Stomach (tissue), 9 donors: ENCODE data around the gene FAM13C. TPM values are rescaled to one million over a fixed set of nuclear protein-coding genes. Genes with fewer than 3 reads are reported as not detected.

Experiments used
- DNase-seq, 2 donors: peaks; one replicate each; pipeline versions ENCODE4 v3.0.0 to v3.0.0-alpha.2; 2013 to 2019
- H3K27ac ChIP-seq, 5 donors: fragments of 200-600 bp in 4 of 5; sonication (generic) in 4 of 5; one replicate each; pipeline ENCODE4 v1.5.1; 2013 to 2019; ENCODE audit warnings: mild to moderate bottlenecking in 1 of 5, moderate library complexity in 1 of 5
- H3K27me3 ChIP-seq, 3 donors: fragments of 200-600 bp; sonication (generic); one replicate each; pipeline ENCODE4 v1.5.1; 2017 to 2019; ENCODE audit warnings: mixed run types in 1 of 3
- H3K36me3 ChIP-seq, 4 donors: fragments of 200-600 bp; sonication (generic); 1 replicate in 3 of 4; 2 replicates in 1 of 4; pipeline ENCODE4 v1.5.1; 2016 to 2019
- H3K4me1 ChIP-seq, 4 donors: fragments of 200-600 bp; sonication (generic); one replicate each; pipeline ENCODE4 v1.5.1; 2016 to 2019
- H3K4me3 ChIP-seq, 4 donors: fragments of 200-600 bp; sonication (generic) in 3 of 4; one replicate each; pipeline ENCODE4 v1.5.1; 2016 to 2019; ENCODE audit warnings: mild to moderate bottlenecking in 1 of 4
- H3K9me3 ChIP-seq, 4 donors: fragments of 200-600 bp; sonication (generic); one replicate each; pipeline ENCODE4 v1.5.1; 2016 to 2019
- CTCF ChIP-seq, 7 experiments: fragments of 450-650 bp in 4 of 7; fragments of 200-600 bp in 3 of 7; sonication (generic) in 3 of 7; IDR thresholded peaks; one replicate each; pipeline ENCODE4 v1.5.1; 2016 to 2019; ENCODE audit warnings: antibody characterized with exemption in 7 of 7, control low read depth in 2 of 7, mild to moderate bottlenecking in 1 of 7
- EP300 ChIP-seq: sonication (generic); formaldehyde crosslinking; IDR thresholded peaks from one replicate; pipeline ENCODE4 v1.6.1; 2017; ENCODE audit warnings: antibody characterized with exemption
- POLR2A ChIP-seq, 4 donors: fragments of 450-650 bp; IDR thresholded peaks; one replicate each; pipeline ENCODE4 v1.6.1; 2016; ENCODE audit warnings: antibody characterized with exemption in 4 of 4, control low read depth in 2 of 4, mild to moderate bottlenecking in 1 of 4, moderate library complexity in 1 of 4
- POLR2AphosphoS5 ChIP-seq, 3 donors: sonication (generic); formaldehyde crosslinking; IDR thresholded peaks; one replicate each; pipeline ENCODE4 v1.6.1; 2016; ENCODE audit warnings: antibody characterized with exemption in 3 of 3
- WGBS, 5 donors: extraction: QIAGEN DNeasy Blood & Tissue Kit in 3 of 5; methylation state at CpG; one replicate each; pipeline versions ENCODE4 v1.1.5 to v1.1.7; 2013 to 2018; 5-methylcytosine and 5-hydroxymethylcytosine counted together
- intact Hi-C: fragments of 100-400 bp; cut with DNase I; formaldehyde crosslinking; loops from one replicate; pipeline ENCODE4 v1.15.1; 2023; ENCODE audit warnings: low total_unique reads
- polyA plus RNA-seq, 3 donors: library from polyadenylated mRNA; stranded (reverse); fragments of 200-250 nt; gene quantifications; one replicate each; pipeline ENCODE4 v1.2.3, GENCODE V29; 2013
- total RNA-seq, 5 donors: library from RNA; depleted of rRNA; stranded (reverse); fragments of >200 nt; gene quantifications; one replicate each; pipeline versions ENCODE4 v1.1.0 to v1.2.3, GENCODE V29; 2014 to 2016
- donor health status: healthy with polysubstance abuse.
- donor health status: Bipolar disorder and iron deficiency.
- donor health status: healthy.

Gene FAM13C
- total and polyA plus RNA-seq, 8 donors: 0.89 to 47.3 (median 9.2) TPM

DNA sequence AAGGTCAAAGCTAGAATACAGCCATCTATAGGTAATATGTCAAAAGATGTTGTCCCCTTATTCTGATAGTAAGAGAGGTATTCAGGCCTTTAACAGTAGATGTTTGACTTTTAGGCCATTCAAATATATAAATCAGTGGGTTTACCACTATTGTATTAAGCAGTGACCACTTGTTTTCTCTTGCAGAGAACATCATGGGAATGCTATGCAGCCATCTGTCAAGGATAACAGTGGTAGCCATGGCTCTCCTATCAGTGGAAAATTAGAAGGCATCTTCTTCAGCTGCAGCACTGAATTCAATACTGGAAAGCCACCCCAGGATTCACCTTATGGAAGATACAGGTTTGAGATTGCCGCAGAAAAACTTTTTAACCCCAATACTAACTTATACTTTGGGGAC is 117.5 kb downstream of the FAM13C start:
- Histone ChIP-seq H3K4me1 (peaks cover 0 to 5% (median 0%) of the 10 kb centered on the region in 4 donors), H3K4me3 (no peak overlapping the region), H3K9me3 (no peaks in the 10 kb centered on the region), H3K27ac (no peak overlapping the region), H3K36me3 (peaks cover 0 to 4% (median 0%) of the 10 kb centered on the region in 4 donors), H3K27me3 (no peaks in the 10 kb centered on the region)
- no peak for TF ChIP-seq CTCF (IDR thresholded peaks at IDR 0.05)
- no peak for TF ChIP-seq POLR2AphosphoS5 (IDR thresholded peaks at IDR 0.05)
- TF ChIP-seq POLR2A (IDR thresholded peaks at IDR 0.05): no peak
- TF ChIP-seq EP300: no peak
- 93 to 100% (median 96%) methylated on average over 1 of the region's 1 CpG for WGBS, 5 donors
- intact Hi-C loops: loop anchor here (10.0 kb wide), 1 partner anchor 380 kb away; no protein-coding TSS in a partner anchor
- no peak for DNase-seq

DNA sequence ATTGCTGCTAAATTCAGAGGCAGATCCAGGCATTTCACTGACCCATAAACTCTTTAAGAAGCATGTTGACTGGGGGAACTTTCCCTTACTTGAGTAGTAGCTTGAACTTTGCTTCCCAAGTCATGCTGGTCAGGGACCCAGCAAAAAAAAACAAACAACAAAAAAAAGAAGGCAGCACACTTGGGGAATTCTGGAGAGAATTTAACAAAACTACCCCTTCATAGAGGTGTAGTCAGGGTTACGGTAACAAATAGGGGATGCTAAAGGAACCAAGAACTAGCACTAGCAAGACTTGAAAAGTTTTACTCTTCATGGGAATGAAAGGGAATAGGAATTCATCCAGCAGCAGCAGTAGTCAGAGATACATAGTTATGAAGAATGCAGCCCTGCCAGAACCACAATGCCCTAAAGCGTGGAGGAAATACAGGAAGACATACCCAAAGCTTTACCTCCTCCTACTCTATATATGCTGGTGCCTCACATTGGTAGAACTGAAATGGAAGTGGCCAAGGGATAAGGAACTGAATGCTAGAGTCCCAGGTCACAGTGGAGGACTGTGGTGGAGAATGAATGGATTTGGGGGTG is 118.6 kb downstream of the FAM13C start:
- H3K27ac ChIP-seq: no peak overlapping the region
- WGBS, 5 donors: 85 to 95% (median 93%) methylated on average over 2 of the region's 2 CpGs
- peaks cover 0 to 5% (median 0%) of the 10 kb centered on the region in 4 donors for H3K4me1 ChIP-seq
- intact Hi-C loops: loop anchor here (10.0 kb wide), 1 partner anchor 381 kb away; no protein-coding TSS in a partner anchor
- H3K36me3 ChIP-seq: peaks cover 0 to 4% (median 0%) of the 10 kb centered on the region in 4 donors
- H3K27me3 ChIP-seq: no peaks in the 10 kb centered on the region
- no peak overlapping the region for H3K4me3 ChIP-seq
- TF ChIP-seq POLR2AphosphoS5 (IDR thresholded peaks at IDR 0.05) (no peak), POLR2A (IDR thresholded peaks at IDR 0.05) (no peak), EP300 (no peak), CTCF (IDR thresholded peaks at IDR 0.05) (no peak)
- no peak for DNase-seq
- no peaks in the 10 kb centered on the region for H3K9me3 ChIP-seq

DNA sequence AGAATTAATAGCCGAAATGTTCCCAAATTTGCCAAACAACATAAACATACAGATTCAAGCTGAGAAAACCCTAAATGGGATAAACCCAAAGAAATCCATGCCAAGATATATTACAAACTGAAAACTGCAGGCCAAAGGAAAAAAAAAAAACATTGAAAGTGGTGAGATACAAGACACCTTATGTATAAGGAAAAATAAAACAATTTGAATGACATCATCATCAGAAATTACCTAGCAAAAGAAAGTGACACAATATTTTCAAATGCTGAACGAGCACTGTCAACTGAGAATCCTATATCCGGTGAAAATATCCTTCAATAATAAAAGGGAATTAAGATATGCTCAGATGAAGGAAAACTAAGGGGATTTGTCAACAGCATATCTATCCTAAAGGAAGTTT is 119.4 kb downstream of the FAM13C start:
- H3K36me3 ChIP-seq: peaks cover 0 to 4% (median 0%) of the 10 kb centered on the region in 4 donors
- no peak overlapping the region for H3K27ac ChIP-seq
- no peak overlapping the region for H3K4me3 ChIP-seq
- H3K27me3 ChIP-seq: no peaks in the 10 kb centered on the region
- intact Hi-C loops: loop anchor here (10.0 kb wide), 1 partner anchor 382 kb away; no protein-coding TSS in a partner anchor
- no peaks in the 10 kb centered on the region for H3K9me3 ChIP-seq
- peaks cover 0 to 5% (median 0%) of the 10 kb centered on the region in 4 donors for H3K4me1 ChIP-seq
- DNase-seq: no peak
- WGBS, 5 donors: 88 to 95% (median 92%) methylated on average over 3 of the region's 3 CpGs
- TF ChIP-seq POLR2AphosphoS5 (IDR thresholded peaks at IDR 0.05) (no peak), POLR2A (IDR thresholded peaks at IDR 0.05) (no peak), CTCF (IDR thresholded peaks at IDR 0.05) (no peak), EP300 (no peak)

DNA sequence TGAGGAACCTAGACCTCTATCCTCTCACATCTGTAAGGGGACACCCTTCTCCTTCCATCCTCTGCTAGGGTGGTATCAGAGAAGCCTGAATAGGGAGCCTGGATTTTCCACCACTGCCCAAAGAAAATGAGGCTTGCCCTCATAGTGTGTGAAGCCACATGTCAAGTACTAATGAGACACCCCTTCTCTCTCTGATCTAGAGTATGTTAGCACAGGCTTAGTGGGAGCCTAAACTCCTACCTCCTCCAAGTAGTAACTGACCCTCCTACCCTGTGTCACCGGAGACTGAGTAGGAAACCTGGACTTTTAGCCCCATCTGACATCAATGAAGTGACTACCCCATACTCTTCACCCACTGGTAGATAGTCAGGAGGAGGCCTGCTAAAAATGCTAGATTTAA is 120.3 kb downstream of the FAM13C start:
- no peak for DNase-seq
- H3K27me3 ChIP-seq: no peaks in the 10 kb centered on the region
- H3K27ac ChIP-seq: no peak overlapping the region
- no peaks in the 10 kb centered on the region for H3K9me3 ChIP-seq
- TF ChIP-seq EP300 (no peak), POLR2AphosphoS5 (IDR thresholded peaks at IDR 0.05) (no peak), CTCF (IDR thresholded peaks at IDR 0.05) (no peak), POLR2A (IDR thresholded peaks at IDR 0.05) (no peak)
- H3K4me1 ChIP-seq: peaks cover 0 to 5% (median 0%) of the 10 kb centered on the region in 4 donors
- 91 to 100% (median 96%) methylated on average over 1 of the region's 1 CpG for WGBS, 5 donors
- no peak overlapping the region for H3K4me3 ChIP-seq
- intact Hi-C loops: loop anchor here (10.0 kb wide), 1 partner anchor 383 kb away; no protein-coding TSS in a partner anchor
- H3K36me3 ChIP-seq: no peaks in the 10 kb centered on the region
